ENCODE results near the gene LRRC63.

Gene LRRC63

DNA sequence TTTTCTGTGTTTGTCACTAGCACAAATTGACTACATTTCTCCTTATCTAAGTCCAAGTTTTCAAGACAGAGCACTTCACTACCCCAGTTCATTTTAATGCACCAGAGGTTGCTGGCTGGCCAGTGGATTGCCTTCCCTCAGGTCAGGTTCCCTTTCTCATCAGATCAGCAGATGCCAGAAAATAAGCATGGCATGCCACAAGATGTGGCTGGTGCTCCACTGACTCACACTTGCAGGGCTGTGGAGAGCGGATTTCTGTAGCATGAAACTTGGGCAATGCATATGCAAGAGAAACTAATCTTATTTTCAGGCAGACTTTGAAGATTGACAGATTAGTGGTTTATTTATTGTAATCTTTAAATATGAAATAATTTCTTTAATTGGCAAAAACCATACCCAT lies 95.8 kb downstream of the LRRC63 start:
- DNase-seq (ENCODE audit: low spot score): no peak
- no peak for FAIRE-seq

DNA sequence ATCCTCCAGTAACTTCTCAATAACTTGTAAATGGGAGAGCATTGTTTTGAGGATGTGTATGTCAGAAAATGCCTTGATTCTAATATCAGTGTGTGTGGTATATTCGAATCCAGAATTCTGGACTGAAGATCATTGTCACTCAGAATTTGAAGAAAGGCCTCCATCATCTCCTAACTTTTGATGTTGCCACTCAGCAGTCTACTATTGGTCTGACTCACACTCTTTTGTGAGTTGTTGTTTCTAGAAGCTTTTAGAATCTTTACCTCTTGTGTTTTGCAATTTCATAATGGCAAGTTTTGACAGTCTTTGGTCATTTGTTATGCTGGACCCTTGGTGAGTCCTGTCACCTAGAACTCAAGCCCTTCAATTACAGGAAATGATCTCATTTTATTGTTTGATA lies 98.3 kb downstream of the LRRC63 start:
- FAIRE-seq (no peak), DNase-seq (ENCODE audit: low spot score) (no peak)

DNA sequence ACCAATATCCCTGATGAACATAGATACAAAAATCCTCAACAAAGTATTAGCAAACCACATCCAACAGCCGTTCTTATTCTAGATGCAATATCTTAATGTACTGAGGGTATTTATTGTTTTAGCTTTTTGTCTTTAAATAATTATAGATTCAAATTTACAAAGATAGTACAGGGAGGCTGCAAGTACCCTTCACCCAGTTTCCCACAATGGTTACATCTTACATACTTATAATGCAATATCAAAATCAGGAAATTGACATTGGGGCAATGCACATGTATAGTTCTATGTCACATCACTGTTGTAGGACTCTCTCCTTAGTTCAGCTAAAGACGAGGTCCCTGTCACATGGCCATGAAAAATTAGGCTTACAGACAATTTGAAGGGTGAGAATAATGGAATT lies 99.5 kb downstream of the LRRC63 start:
- FAIRE-seq: no peak
- DNase-seq (ENCODE audit: low spot score): no peak

DNA sequence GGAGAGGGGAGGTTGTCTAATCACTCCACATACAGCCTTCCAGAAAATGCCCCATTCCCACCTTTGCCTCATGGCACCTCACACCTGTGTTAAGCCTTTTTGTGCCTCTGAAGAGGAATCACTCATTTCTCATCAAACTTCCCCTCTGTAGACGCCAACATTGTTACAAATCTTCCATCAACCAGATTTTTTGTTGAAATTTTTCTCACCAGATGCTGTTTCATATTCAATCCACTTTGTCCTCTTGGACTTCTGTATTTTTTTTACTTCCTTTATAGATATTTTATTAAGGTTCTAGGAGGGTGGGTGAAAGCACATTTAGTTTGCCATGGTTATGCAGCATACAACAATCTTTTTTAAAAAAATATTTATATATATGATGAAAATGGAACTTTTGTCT lies 101.3 kb downstream of the LRRC63 start:
- DNase-seq (ENCODE audit: low spot score) (no peak), FAIRE-seq (no peak)

DNA sequence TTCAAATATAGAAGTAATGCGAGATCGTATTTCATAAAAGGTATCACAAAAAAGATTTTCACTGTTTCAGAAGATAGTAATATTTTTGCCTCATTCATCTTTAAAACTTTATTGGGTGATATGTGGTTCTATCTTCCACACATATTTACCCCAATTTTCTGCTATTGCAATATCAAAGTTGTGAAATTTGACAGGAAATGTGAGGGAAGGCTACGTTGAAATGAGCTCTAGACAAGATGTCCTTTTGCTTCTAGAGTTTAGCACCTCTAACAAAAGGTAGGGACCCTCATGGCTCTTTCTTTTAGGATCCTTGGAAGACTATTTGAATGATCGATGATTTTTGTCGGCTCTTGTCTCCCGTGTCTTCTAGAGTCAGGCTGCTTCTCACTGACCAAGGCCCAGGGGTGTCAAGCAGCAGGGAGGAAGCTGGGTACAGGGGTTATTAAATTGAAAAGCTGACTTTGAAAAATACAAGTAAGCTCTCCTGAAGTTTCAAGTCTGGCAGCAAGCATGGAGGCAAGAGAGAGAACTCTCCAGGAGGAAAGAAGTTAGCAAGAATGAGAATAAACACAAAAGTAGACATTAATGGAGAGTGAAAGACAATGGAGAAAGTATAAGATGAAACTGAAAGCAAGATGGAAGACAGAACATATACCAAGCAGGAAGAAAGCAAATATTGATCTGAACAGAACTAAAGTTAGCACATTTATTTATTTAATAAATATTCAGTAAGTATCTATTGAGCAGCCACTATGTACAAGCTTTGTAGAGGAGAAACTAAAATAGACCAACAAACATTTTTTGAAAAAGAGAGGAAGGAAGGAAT lies 101.9 kb downstream of the LRRC63 start:
- DNase-seq (ENCODE audit: low spot score) (no peak), FAIRE-seq (no peak)

DNA sequence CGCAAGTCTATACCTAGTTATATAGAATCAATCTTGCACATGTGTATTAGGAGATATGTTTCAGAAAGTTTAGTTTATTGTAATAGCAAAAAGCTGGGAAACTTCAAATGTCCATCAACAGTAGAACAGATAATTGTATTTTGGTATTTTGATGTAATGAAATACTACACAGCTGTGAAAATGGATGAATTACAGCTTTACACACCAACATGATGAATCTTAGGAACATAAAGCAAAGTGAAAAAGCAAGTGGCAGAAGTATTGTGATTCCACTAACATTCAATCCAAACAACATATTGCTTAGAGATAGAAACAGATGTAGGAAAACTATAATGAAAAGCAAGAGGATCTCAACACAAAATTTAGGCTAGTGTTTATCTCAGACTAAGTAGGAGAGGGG lies 102.9 kb downstream of the LRRC63 start:
- FAIRE-seq (no peak), DNase-seq (ENCODE audit: low spot score) (no peak)

DNA sequence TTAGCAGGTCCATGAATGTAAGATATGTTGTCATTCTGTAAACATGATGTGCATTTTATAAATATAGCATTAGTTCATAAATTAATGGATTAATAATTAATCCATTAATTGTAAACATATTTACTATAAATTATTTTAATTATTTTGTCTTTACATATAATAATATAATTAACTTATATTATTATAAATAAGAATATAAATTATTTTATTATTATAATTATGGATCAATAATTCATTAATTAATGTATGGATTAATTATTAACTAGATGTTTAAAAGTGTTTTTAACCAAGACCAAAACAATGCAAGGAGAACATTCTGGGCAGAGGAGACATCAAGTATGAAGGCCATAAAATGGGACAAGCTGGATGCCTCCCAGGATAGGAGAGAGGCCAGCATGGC lies 103.3 kb downstream of the LRRC63 start:
- FAIRE-seq (no peak), DNase-seq (ENCODE audit: low spot score) (no peak)

DNA sequence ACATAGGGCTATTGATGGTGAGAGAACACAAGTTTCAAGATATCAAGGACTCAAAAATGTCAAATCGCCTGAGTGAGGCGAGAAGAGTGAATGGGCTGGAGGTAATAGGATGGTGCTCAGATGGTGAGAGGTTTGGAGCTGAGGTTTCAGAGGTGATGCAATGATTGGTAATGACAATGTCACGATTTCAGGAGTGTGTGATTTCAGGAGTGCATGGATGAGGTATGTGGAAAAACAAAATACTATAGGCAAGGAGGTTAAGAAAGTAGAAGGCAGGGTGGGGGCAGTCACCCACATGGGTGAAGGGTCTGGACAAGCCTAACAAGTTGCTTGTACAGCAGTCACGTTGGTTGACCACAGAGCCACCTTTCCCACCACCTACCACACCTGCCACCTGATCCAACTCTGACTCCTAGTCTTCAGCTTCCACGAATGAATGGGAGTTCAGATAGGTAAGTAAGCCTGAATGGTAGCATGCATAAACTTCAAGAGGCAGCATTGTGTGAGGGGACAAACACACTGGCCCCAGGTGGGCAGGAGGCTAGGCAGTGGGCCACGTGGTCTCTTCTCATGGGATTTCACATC lies 103.9 kb downstream of the LRRC63 start:
- no peak for FAIRE-seq
- DNase-seq (ENCODE audit: low spot score): no peak

DNA sequence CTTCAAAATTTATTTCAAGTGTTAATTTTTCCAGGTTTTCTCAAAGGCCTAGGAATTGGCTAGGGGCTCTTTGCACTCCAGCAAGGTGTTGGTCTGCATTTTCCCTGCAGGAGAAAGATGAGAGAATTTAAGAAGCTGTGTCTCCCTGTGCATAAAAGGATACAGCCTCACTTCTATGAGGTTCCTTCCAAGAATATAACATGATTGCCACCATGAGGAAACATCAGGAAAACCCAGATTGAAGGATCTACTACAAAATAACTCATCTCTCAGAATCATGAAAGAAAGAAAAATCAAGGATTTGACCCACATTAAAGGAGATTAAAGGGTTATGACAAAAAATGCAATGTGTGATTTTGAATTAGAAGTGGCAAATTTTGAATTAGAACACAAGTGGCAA lies 105.4 kb downstream of the LRRC63 start:
- DNase-seq (ENCODE audit: low spot score) (no peak), FAIRE-seq (no peak)

DNA sequence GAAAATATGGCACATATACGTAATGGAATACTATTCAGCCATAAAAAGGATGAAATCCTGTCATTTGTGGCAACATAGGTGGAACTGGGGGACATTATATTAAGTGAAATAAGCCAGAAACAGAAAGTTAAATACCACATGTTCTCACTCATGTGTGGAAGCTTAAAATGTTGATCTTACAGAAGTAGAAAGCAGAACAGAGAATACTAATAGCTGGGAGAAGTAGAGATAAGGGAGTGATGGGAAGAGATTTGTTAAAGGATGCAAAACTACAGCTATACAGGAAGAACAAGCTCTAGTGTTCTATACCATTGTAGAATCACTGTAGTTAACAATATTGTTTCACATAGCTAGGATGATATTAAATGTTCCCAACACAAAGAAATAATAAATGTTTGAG lies 107.3 kb downstream of the LRRC63 start:
- no peak for FAIRE-seq

DNA sequence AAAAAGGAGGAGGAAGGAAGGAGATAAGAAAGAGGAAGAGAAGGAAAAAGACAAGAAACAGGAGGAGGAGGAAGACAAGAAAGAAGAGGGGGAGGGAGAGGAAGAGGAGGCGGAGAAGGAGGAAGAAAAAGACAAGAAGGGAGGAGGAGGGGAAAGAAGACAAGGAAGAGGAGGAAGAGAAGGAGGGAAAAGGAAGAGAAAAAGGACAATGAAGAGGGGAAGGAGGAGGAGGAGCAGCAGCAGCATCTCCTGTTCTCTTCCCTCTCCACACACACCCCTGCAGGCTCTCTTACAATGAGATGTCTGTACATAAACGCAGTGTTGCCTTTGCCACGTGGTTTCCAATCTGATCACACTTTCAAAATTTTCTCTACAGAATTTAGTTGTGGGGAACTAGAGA lies 108.7 kb downstream of the LRRC63 start:
- FAIRE-seq: no peak

More for the DNA sequence above, 107.3 kb downstream of the LRRC63 start:
- DNase-seq (ENCODE audit: low spot score): no peak

DNA sequence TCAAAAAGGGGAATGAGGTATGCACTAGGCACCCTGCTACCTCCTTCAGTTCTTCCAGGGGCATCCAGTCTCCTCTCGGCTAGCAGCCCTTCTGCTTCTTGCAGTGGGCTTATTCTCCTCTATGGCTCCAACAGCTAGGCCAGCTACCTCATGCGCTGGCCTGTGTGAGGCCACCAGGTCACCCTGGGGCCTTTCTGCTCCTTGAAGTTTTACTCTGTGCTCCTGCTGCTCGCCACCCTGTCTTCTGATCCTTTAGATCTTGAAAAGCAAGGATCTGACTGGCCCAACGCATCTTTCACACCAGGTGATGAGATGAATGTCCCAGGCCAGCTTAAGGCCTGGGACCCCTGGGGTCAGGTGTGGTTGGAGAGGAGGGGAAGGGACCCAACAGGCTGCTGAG lies 109.1 kb downstream of the LRRC63 start:
- no peak for FAIRE-seq
- DNase-seq (ENCODE audit: low spot score): no peak

More for the DNA sequence above, 108.7 kb downstream of the LRRC63 start:
- DNase-seq (ENCODE audit: low spot score): no peak

DNA sequence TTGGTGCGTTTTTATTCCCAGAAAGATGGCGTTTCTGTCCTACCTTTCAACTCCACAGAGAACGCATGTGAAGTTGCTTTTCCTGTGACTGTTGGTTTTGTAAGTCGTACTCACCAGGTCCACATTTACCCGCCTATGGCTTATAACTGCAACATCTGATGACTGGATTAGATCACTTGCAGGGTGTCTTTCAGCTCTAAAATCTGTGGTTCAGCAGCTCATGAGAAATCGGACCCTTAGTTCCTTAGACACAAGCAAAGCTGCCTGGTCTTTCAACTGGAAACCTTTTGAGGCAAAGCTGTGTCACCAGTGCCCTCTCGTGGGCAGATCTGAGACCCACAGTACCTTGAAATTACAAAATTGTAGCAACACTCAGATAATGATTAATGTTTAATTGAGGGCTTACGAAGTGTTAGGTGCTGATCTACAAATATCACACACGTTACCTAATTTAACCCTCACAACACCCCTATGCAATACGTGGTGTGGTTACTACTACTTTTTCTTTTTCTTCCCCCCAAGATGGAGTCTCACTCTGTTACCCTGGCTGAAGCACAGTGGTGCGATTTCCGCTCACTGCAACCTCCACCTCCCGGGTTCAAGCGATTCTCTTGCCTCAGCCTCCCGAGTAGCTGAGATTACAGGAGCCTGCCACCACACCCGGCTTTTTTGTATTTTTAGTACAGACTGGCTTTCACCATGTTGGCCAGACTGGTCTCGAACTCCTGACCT lies 109.9 kb downstream of the LRRC63 start:
- FAIRE-seq: no peak
- peak; percentile 48 for DNase-seq (ENCODE audit: low spot score)

DNA sequence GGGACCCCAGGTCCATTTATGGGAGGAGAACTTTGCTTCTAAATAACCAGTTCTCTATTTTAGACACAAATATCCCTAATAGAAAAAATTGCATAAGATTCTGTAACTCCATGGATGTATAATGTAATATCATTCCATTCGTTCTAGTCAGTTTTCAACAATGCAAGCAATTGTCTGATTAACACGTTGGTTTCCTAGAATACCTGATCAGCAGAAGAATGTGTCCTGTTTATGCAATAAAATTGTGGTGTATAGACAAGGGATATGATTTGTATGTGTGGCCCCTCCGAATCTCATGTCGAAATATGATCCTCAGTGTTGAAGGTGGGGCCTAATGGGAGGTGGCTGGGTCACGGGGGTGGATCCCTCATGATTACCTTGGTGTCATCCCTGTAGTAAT lies 113.2 kb downstream of the LRRC63 start:
- DNase-seq (ENCODE audit: low spot score) (no peak), FAIRE-seq (no peak)
